GM20000 (cell line): Measurements from ENCODE around the gene WNT2.

ENCODE experiments used
- DNase-seq: peaks from one replicate; pipeline ENCODE4 v3.0.0; 2012; ENCODE audit warnings: low spot score
- TF ChIP-seq, protein P1 (sequence below): IDR thresholded peaks from 2 replicates; pipeline ENCODE4 v1.5.1; 2012; ENCODE audit warnings: mild to moderate bottlenecking, control low read depth; ENCODE audit errors: extremely low read depth, missing control alignments

The WNT2 gene

DNA sequence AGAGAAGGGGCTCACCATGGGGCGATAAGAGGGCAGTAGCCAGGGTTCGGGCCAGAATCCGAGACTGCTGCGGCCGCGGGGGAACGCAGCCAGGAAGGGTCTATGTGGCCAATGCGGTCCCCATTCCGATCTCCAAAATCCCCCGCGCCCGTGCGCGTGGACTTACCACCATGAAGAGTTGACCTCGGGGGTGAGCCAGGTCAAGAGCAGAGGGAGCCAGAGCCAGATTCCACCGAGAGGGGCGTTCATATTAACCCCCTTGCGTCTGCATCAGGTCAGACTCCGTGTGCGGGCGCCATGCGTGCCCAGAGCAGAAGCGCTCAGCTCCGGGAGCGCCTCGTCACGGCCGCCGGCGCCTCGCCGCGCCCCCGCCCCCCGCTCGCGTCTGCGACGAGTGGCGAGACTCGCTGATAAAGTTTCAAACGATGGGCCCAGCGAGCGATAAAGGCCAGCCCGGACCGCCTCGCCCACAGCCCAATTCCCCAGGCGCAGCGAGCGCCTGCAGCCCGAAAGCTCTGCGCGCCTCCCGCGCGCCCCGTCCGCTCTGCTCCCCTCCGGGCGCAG, at the start of gene WNT2:
Gene WNT2, minus strand, starts transcription at position 318 of the 564 bp plus-strand sequence. Its CDS starts 69 bp downstream, at position 249.
- DNase-seq, result no peak
- TF ChIP-seq, protein P1, sequence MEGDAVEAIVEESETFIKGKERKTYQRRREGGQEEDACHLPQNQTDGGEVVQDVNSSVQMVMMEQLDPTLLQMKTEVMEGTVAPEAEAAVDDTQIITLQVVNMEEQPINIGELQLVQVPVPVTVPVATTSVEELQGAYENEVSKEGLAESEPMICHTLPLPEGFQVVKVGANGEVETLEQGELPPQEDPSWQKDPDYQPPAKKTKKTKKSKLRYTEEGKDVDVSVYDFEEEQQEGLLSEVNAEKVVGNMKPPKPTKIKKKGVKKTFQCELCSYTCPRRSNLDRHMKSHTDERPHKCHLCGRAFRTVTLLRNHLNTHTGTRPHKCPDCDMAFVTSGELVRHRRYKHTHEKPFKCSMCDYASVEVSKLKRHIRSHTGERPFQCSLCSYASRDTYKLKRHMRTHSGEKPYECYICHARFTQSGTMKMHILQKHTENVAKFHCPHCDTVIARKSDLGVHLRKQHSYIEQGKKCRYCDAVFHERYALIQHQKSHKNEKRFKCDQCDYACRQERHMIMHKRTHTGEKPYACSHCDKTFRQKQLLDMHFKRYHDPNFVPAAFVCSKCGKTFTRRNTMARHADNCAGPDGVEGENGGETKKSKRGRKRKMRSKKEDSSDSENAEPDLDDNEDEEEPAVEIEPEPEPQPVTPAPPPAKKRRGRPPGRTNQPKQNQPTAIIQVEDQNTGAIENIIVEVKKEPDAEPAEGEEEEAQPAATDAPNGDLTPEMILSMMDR, result no peak

DNA sequence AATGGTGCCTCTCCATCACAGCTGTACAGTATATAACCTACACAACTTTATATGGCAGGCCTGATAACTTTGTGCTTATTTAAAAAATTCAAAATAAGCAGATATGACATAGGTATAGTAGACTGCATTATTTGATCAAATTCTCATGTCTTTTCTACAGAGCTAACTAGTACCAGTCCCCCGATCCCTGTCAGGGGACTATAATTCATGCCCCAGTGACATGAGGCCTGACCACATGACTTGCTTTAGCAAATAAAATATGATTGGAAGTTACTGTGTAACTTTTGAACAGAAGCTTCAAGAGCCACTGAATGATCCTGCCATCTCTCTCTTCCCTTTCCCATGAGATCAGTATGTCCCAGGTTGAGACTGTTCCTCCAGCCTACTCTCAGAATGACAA, 49.2 kb upstream of the WNT2 start:
- DNase-seq, result no peak

DNA sequence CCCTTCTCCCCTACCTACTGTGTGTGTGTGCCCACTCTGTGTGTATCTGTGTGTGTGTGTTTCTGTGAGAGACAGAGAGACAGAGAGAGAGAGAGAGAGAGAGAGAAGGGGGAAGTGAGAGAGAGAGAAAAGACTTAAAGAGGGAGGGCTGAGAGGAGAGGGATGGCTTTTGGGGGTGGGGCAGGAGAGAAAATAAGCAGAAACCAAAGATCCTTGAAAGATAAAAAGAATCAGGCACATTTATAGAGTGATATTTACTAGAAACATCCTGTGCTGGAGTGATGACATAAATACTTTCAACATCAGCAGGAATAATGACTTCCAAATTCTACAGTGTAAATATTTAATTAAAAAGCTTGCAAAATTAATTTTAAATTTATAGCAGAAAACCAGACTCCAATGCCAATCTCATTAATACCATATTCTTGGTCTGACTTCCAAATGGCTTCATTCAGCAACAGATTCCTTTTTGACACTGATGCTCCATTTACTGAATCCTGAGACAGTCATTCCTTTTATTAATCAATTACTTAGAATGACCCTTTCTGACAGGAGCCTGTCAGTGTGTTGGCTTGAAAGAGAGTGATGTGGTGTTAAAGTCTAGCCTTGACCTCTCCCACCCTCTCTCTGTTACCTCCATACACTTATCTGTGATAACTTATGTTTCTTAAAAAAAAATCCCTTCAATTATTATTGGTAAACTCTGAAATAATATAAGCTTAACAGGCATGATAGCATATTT, 41.7 kb upstream of the WNT2 start:
- DNase-seq, result no peak

More for the DNA sequence above, 49.2 kb upstream of the WNT2 start:
- TF ChIP-seq, protein P1, result no peak

DNA sequence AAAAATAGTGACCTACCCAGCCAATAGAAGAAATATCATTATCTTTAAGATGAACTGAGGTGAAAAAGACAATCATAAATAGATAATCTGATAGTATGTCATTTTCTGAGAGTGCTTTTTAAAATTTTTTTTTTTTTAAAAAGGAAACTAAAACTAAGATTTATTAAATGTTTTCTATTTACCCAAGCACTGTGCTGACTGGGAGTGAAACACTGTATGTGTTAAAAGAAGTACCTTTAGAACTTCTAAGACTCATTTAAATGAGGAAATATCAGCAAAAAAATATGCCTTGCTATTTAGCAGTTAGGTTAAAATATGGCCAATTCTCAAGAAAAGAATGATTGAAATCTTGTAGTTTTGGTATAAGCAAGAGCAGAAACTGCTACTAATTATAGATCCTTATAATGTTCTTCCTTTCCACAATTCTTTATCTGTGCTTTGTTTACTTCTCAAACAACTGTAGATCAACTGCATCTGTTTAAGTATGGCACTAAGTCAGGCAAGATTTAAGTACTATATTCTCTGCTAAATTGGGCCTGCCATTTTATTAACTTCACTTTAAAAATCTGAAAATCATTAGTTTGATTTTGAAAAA, 39.5 kb upstream of the WNT2 start:
- DNase-seq, result no peak
- TF ChIP-seq, protein P1, result no peak

More for the DNA sequence above, 41.7 kb upstream of the WNT2 start:
- TF ChIP-seq, protein P1, result no peak

DNA sequence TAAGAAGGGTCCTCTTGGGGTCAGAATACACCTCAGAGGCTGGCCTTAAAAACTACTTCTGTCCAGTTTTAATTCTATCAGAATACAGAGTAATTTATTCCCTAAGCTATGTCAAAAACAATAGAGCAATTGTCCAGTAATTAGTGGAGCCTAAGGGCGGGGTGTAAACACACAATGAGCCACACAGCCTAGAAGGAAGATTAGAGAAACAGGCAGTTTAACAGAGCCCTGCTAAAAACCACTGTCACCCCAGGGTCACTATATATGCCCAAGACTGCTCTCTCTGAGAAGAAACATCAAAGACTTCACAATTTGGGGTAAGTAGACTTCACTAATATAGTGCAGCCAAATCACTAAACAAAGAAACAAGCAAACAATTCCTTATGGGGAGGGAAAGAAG, 27.2 kb upstream of the WNT2 start:
- DNase-seq, result no peak

DNA sequence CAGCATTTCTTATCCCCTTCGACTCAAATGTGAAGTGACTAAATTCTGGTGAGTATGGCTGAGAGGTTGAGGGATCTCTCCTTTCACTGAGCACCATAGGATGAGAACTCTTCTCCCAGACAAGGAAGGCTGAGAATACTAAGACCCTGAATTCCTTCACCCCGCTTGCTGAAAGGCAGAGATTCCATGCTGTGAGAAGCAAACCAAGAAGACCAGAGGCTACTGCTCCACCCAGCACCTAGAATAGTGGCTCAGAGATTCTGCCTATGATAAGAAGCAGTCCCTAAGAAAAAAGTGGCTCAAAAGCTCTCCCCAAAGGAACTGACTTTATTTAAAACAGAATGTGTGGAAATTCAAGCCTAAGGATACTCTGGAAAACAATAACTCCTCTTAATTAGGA, 26.7 kb upstream of the WNT2 start:
- TF ChIP-seq, protein P1, result no peak
- no peak for DNase-seq

More for the DNA sequence above, 27.2 kb upstream of the WNT2 start:
- TF ChIP-seq, protein P1, result no peak
